ENCODE data around the gene RPEL1.

DNA sequence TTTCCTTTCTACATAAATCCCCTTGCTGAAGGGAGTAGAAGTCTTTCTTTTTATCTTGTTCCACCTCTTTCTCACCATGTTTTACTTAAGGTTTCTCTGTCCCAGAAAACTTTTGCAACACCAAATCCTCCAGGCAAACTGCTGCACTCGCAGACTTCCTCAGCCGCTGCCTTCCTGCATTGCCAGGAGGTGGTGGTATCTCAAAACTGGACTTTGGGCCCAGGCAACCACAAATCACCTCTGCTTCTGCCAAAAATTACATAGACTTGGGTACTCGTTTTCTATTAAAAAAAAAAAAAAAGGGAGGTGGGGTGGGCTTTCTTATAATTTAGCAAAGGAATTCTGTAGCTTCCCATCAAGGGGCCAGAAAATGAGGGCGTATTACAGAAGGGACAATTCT lies 45.9 kb downstream of the RPEL1 start:
- TF ChIP-seq, protein P1, sequence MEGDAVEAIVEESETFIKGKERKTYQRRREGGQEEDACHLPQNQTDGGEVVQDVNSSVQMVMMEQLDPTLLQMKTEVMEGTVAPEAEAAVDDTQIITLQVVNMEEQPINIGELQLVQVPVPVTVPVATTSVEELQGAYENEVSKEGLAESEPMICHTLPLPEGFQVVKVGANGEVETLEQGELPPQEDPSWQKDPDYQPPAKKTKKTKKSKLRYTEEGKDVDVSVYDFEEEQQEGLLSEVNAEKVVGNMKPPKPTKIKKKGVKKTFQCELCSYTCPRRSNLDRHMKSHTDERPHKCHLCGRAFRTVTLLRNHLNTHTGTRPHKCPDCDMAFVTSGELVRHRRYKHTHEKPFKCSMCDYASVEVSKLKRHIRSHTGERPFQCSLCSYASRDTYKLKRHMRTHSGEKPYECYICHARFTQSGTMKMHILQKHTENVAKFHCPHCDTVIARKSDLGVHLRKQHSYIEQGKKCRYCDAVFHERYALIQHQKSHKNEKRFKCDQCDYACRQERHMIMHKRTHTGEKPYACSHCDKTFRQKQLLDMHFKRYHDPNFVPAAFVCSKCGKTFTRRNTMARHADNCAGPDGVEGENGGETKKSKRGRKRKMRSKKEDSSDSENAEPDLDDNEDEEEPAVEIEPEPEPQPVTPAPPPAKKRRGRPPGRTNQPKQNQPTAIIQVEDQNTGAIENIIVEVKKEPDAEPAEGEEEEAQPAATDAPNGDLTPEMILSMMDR (conservative IDR thresholded peaks at IDR 0.05; ENCODE audit: low read depth, low read length) = no peak
- no peak for TF ChIP-seq EZH2phosphoT487 (IDR thresholded peaks at IDR 0.05; ENCODE audit: borderline replicate concordance, low read length)
- TF ChIP-seq EZH2 (IDR thresholded peaks at IDR 0.05; ENCODE audit: low read length, unreplicated experiment) = no peak
